ENCODE data around the gene DPF3.

- TF ChIP-seq CTCF (CRISPR knock-in tag; IDR thresholded peaks at IDR 0.05) = no peak
- TF ChIP-seq IRF2 (CRISPR knock-in tag; IDR thresholded peaks at IDR 0.05) = no peak
Measured at GRCh38 chr14:72752034-72752412, 141.9 kb downstream of the DPF3 start.
